ENCODE data around the gene CDK2AP2. TPM values are rescaled to one million over a fixed set of nuclear protein-coding genes. Genes with fewer than 3 reads are reported as not detected.

The CDK2AP2 gene
- total and polyA plus RNA-seq, 10 of the 15 experiments (the other 5 are each of a cell fraction or from before 2014, with no cell fraction given), result 8.0 to 177 (median 40.9) TPM

DNA sequence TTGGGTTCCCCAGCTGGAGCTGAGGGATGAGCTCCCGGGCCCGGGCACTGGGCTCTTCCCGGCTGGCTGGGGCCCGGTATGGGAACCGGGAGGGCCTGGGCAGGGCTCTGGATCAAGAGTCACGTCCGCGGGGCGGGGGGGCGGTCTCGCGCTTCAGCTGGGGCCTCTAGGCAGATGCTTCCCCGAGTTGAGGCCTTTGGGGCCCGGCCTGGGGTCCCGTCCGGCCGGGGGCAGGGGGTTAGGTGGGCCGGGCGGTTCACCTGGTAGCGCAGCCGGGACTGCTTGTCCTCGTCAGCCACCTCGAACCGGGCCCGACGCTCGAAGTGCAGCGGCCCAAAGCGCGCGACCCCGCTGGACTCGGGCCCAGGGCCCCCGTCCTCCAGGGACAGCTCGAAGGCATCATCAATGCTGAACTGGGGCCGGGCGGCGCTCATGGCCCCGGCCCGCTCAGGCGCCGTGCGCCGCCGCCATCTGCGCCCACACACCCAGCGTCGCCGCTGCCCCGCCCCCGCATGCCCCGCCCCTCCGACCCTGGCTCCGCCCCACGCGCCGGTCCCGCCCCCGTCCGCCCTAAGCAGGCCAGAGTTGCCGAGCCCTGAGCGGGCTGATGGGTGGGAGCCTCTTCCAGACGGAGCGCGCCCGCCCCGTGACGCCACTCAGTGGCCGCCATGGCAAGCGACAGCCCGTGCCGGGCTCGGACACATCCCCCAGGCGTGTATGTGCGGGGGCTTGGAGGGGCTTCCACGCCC is 39.0 kb downstream of the CDK2AP2 start, which contains the start of gene TMEM134 (continued):
- TF ChIP-seq SMC3 (IDR thresholded peaks at IDR 0.05; ENCODE audit: borderline replicate concordance, low read length) (peak; percentile 69; the same call in 1 of the 2 replicates), TCF12 (IDR thresholded peaks at IDR 0.05; ENCODE audit: low read depth, low read length) (0 out of 2 replicates have a peak, but pooled peaks have one; percentile 42), POU2F2 (IDR thresholded peaks at IDR 0.05; ENCODE audit: borderline replicate concordance, low read depth, low read length) (peak; percentile 49; the same call in 2 of the 3 replicates), JUNB (IDR thresholded peaks at IDR 0.05) (no peak), NBN (IDR thresholded peaks at IDR 0.05) (peak; percentile 72; the same call in 1 of the 2 replicates), RELA (IDR thresholded peaks at IDR 0.05; ENCODE audit: borderline replicate concordance, partially characterized antibody) (peak; percentile 50), GATAD2B (conservative IDR thresholded peaks at IDR 0.05; ENCODE audit: low read depth) (0 out of 2 replicates have a peak, but pooled peaks have one; percentile 83), TCF3 (IDR thresholded peaks at IDR 0.05; ENCODE audit: borderline replicate concordance, insufficient read depth, low read depth, low read length) (0 out of 2 replicates have a peak, but pooled peaks have one; percentile 42), PKNOX1 (IDR thresholded peaks at IDR 0.05) (peak; percentile 26; the same call in 1 of the 2 replicates), BHLHE40 (IDR thresholded peaks at IDR 0.05; ENCODE audit: borderline replicate concordance in 1 of 2, low read depth in 2 of 2, low read length in 1 of 2) (peak; percentile 87 to 95), RUNX3 (IDR thresholded peaks at IDR 0.05; ENCODE audit: low read length) (peak; percentile 14; the same call in 1 of the 2 replicates), BCL3 (IDR thresholded peaks at IDR 0.05; ENCODE audit: borderline replicate concordance, insufficient read depth, low read depth, low read length, poor library complexity, severe bottlenecking) (peak; percentile 41), ELK1 (IDR thresholded peaks at IDR 0.05; ENCODE audit: low read depth, low read length) (0 out of 2 replicates have a peak, but pooled peaks have one; percentile 38), POLR2A (IDR thresholded peaks at IDR 0.05; ENCODE audit: low read depth, low read length) (peak; percentile 88), POLR2AphosphoS5 (IDR thresholded peaks at IDR 0.05; ENCODE audit: low read length) (peak; percentile 77; the same call in 1 of the 2 replicates), KDM1A (IDR thresholded peaks at IDR 0.05; ENCODE audit: borderline replicate concordance) (no peak), EP300 (IDR thresholded peaks at IDR 0.05; ENCODE audit: borderline replicate concordance in 1 of 2, control insufficient read depth in 1 of 2, low read depth in 2 of 2, low read length in 2 of 2) (peak in 1 of 2 experiments; percentile 46; a peak in 1 of 4 replicates), SP1 (IDR thresholded peaks at IDR 0.05; ENCODE audit: low read depth, low read length) (peak; percentile 93), RB1 (IDR thresholded peaks at IDR 0.05; ENCODE audit: borderline replicate concordance) (peak; percentile 45; the same call in 1 of the 2 replicates), DPF2 (IDR thresholded peaks at IDR 0.05) (peak; percentile 65; the same call in 1 of the 2 replicates), ZZZ3 (IDR thresholded peaks at IDR 0.05; ENCODE audit: control insufficient read depth, insufficient read length, low read depth) (no peak)
- TF ChIP-seq, protein P1, sequence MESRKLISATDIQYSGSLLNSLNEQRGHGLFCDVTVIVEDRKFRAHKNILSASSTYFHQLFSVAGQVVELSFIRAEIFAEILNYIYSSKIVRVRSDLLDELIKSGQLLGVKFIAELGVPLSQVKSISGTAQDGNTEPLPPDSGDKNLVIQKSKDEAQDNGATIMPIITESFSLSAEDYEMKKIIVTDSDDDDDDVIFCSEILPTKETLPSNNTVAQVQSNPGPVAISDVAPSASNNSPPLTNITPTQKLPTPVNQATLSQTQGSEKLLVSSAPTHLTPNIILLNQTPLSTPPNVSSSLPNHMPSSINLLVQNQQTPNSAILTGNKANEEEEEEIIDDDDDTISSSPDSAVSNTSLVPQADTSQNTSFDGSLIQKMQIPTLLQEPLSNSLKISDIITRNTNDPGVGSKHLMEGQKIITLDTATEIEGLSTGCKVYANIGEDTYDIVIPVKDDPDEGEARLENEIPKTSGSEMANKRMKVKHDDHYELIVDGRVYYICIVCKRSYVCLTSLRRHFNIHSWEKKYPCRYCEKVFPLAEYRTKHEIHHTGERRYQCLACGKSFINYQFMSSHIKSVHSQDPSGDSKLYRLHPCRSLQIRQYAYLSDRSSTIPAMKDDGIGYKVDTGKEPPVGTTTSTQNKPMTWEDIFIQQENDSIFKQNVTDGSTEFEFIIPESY (IDR thresholded peaks at IDR 0.05), result no peak
- TF ChIP-seq, protein P2, sequence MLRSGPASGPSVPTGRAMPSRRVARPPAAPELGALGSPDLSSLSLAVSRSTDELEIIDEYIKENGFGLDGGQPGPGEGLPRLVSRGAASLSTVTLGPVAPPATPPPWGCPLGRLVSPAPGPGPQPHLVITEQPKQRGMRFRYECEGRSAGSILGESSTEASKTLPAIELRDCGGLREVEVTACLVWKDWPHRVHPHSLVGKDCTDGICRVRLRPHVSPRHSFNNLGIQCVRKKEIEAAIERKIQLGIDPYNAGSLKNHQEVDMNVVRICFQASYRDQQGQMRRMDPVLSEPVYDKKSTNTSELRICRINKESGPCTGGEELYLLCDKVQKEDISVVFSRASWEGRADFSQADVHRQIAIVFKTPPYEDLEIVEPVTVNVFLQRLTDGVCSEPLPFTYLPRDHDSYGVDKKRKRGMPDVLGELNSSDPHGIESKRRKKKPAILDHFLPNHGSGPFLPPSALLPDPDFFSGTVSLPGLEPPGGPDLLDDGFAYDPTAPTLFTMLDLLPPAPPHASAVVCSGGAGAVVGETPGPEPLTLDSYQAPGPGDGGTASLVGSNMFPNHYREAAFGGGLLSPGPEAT (IDR thresholded peaks at IDR 0.05; ENCODE audit: low read depth), result peak; percentile 67; the same call in 1 of the 2 replicates

All from GM12878 (cell line).